Measurements from ENCODE around the gene UPK1A.

Gene UPK1A

GRCh38 chr19:35723671-35724070 lies 57.4 kb downstream of the UPK1A start:
- TF ChIP-seq CTCF (IDR thresholded peaks at IDR 0.05), result no peak

GRCh38 chr19:35724560-35724959 lies 58.2 kb downstream of the UPK1A start:
- no peak for TF ChIP-seq CTCF (IDR thresholded peaks at IDR 0.05)

DNA sequence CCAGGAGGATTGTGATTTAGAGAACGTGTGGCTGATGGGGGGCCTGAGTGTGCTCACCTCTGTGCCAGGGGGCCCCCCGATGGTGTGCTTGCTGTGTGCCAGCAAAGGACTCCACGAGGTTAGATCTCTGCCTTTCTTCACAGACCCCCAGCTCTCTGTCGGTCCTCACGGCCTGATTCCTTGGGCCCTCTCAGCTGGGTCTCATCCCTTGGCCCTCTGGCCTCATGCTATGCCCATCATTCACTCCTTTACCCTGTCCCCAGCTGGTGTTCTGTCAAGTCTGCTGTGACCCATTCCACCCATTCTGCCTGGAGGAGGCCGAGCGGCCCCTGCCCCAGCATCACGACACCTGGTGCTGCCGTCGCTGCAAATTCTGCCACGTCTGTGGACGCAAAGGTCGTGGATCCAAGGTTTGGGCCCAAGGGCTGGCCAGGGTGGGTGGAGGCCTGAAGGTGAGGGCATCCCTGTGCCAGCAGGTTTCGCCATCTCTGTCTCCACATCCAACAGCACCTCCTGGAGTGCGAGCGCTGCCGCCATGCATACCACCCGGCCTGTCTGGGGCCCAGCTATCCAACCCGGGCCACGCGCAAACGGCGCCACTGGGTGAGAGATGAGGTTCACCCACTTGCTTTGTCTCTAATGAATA lies 59.0 kb downstream of the UPK1A start:
- TF ChIP-seq CTCF (IDR thresholded peaks at IDR 0.05), result no peak

DNA sequence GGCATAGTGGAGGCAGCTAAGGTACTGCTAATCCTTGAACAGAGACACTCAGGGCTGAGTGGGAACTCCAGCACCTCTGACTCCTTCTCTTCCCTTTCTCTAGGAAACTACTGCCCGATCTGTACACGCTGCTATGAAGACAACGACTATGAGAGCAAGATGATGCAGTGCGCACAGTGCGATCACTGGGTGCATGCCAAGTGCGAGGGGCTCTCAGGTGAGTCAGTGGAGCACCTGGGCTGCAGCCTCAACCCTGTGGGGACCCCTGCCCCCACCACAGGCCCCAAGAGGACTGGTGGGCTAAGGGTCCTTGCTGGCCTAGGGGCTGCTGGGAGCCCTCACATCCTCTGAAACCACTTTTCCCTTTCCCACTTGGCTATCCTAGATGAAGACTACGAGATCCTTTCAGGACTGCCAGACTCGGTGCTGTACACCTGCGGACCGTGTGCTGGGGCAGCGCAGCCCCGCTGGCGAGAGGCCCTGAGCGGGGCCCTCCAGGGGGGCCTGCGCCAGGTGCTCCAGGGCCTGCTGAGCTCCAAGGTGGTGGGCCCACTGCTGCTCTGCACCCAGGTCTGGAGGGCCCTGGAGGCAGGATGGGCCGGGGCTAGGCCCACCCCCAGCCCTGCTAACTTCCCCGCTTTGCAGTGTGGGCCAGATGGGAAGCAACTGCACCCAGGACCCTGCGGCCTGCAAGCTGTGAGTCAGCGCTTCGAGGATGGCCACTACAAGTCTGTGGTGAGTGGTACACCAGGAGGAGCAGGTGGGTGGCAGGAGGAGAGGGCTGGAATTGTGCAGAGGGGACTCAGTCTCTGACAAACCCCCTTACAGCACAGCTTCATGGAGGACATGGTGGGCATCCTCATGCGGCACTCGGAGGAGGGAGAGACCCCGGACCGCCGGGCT lies 61.0 kb downstream of the UPK1A start:
- TF ChIP-seq CTCF (IDR thresholded peaks at IDR 0.05), result no peak

Data from LNCAP (cell line).